A673 (cell line): Measurements from ENCODE around the gene LKAAEAR1. TPM values are rescaled to one million over a fixed set of nuclear protein-coding genes. Genes with fewer than 3 reads are reported as not detected.

Experiments used
- BruUV-seq: library from RNA; stranded (reverse); fragments of 400-500 nt; replicated peaks from 2 replicates; lab custom pipeline; 2021; lab: Mats Ljungman, UMichigan
- CTCF ChIA-PET: fragments of 300-600 bp; sonication (Branson Sonifier 250); formaldehyde crosslinking; loops from one replicate; lab custom pipeline; 2022; ENCODE audit warnings: antibody characterized with exemption; lab: Charles Lee
- POLR2A ChIA-PET: fragments of 300-600 bp; sonication (Branson Sonifier 250); formaldehyde crosslinking; loops from one replicate; lab custom pipeline; 2022; ENCODE audit warnings: antibody characterized with exemption; ENCODE audit not compliant: low non-redundant PET; lab: Charles Lee
- DNase-seq: peaks from one replicate; pipeline ENCODE4 v3.0.0-alpha.2; 2015; ENCODE audit warnings: low spot score
- H3K27ac ChIP-seq: fragments of 200-600 bp; sonication (generic); 2 replicates; pipeline ENCODE4 v1.5.1; 2016; ENCODE audit warnings: mixed run types, low read depth, mild to moderate bottlenecking, mixed read lengths, antibody characterized with exemption, low read length; ENCODE audit not compliant: poor library complexity, severe bottlenecking
- H3K27me3 ChIP-seq: fragments of 200-600 bp; sonication (generic); replicated peaks from 2 replicates; pipeline ENCODE4 v1.6.1; 2017; ENCODE audit warnings: mixed run types, low read depth, mild to moderate bottlenecking, mixed read lengths, antibody characterized with exemption, low read length; ENCODE audit not compliant: insufficient read depth, poor library complexity
- H3K36me3 ChIP-seq: fragments of 200-600 bp; sonication (generic); 2 replicates; pipeline ENCODE4 v1.6.1; 2016; ENCODE audit warnings: mixed run types, mild to moderate bottlenecking, mixed read lengths, antibody characterized with exemption, low read length; ENCODE audit not compliant: insufficient read depth, poor library complexity, severe bottlenecking
- H3K4me1 ChIP-seq: fragments of 200-600 bp; sonication (generic); 2 replicates; pipeline ENCODE4 v1.6.1; 2017; ENCODE audit warnings: mixed run types, mild to moderate bottlenecking, mixed read lengths, antibody characterized with exemption, low read length; ENCODE audit not compliant: insufficient read depth, poor library complexity, severe bottlenecking
- H3K4me3 ChIP-seq: fragments of 200-600 bp; sonication (generic); 2 replicates; pipeline ENCODE4 v1.5.1; 2016; ENCODE audit warnings: low read depth, mixed run types, mild to moderate bottlenecking, mixed read lengths, low read length; ENCODE audit not compliant: poor library complexity, severe bottlenecking
- H3K9me3 ChIP-seq: fragments of 200-600 bp; sonication (generic); 2 replicates; pipeline ENCODE4 v1.6.1; 2016; ENCODE audit warnings: mixed run types, low read depth, mild to moderate bottlenecking, mixed read lengths, antibody characterized with exemption, low read length; ENCODE audit not compliant: poor library complexity, severe bottlenecking
- CTCF ChIP-seq: fragments of 300-800, 200-600 bp; sonication (generic); conservative IDR thresholded peaks from 2 replicates; pipeline ENCODE4 v1.5.1; 2017; ENCODE audit warnings: low read depth, mild to moderate bottlenecking, antibody characterized with exemption, low read length, moderate library complexity, mixed read lengths
- EZH2 ChIP-seq: fragments of 200-600 bp; sonication (generic); IDR thresholded peaks from 2 replicates; pipeline ENCODE4 v1.6.1; 2017; ENCODE audit warnings: borderline replicate concordance, low read depth, mild to moderate bottlenecking, mixed read lengths, antibody characterized with exemption, low read length; ENCODE audit not compliant: poor library complexity, severe bottlenecking
- intact Hi-C: fragments of 100-400 bp; cut with micrococcal nuclease; formaldehyde crosslinking; loops from one replicate; pipeline ENCODE4 v1.10.0; 2022; ENCODE audit not compliant: unreplicated experiment
- total RNA-seq: library from RNA; stranded (reverse); gene quantifications from 2 replicates; pipeline ENCODE4 v1.2.3, GENCODE V29; 2021

LKAAEAR1 gene
- total RNA-seq, 1 experiment from 2014 or later = 0.62 TPM

DNA sequence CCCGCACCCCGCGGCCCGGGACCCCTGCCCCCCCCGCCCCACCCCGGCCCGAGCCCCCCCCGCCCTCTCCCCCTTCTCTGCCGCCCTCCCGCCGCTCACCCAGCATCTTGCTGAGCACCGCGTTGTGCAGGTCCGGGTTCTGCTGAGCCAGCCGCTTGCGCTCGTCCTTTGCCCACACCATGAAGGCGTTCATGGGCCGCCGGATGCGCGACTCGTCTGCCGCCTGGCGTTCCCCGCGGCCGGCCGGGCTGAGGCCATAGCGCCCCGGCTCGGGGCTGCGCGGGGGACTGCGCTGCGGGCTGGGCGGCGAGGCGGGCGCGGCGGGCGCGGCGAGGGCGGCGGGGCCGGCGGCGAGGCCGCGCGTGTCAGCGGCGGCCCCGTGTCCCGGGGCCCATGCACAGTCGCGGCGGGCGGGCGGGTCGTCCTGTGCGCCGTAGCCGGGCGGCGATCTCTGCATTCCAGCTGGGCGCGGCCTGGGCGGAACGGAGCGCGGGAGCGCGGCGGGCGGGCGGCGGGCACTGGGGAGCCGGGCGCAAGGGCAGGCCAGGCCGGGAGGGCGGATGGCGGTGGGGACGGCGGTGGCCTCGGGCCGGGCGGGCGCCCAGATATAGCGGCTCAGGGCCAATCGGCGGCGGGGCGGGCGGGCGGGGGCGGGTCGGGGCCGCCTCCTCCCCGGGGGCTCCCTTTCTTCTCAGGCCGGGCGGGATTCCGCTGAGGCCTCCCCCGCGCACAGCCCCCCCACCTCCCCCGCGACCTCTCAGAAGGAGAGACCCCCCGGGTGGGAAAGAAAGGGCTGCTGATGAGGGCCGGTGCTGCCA, 34.9 kb downstream of the LKAAEAR1 start, which contains the start of gene SOX18:
TSS of gene SOX18 (minus strand) at position 580 of the 818 bp plus-strand sequence. CDS start at position 457, 123 bp downstream.
- H3K36me3 ChIP-seq = no peaks in the 10 kb centered on the region
- H3K27me3 ChIP-seq = peaks cover 9% of the 10 kb centered on the region
- H3K27ac ChIP-seq = no peak within 1 kb of the TSS
- DNase-seq = peak; percentile 62
- ChIA-PET POLR2A (no interaction called here), CTCF (no interaction called here)
- H3K4me1 ChIP-seq = peaks cover 17% of the 10 kb centered on the region
- BruUV-seq = no TSS peak
- H3K9me3 ChIP-seq = no peaks in the 10 kb centered on the region
- intact Hi-C loops = no loop called here
- TF ChIP-seq CTCF (no peak), EZH2 (no peak)
- peak within 1 kb of the TSS; percentile 34 for H3K4me3 ChIP-seq

- Histone ChIP-seq H3K27me3 (peaks cover 9% of the 10 kb centered on the region), H3K4me3 (no peak overlapping the region), H3K36me3 (no peaks in the 10 kb centered on the region), H3K9me3 (no peaks in the 10 kb centered on the region), H3K4me1 (peaks cover 17% of the 10 kb centered on the region), H3K27ac (no peak overlapping the region)
- ChIA-PET POLR2A (no interaction called here), CTCF (no interaction called here)
- intact Hi-C loops = no loop called here
- TF ChIP-seq CTCF = no peak
- peak; percentile 46 for TF ChIP-seq EZH2
- DNase-seq = no peak
- BruUV-seq = no TSS peak
These were observed 35.7 kb downstream of the LKAAEAR1 start for GRCh38 chr20:64048402-64049044.

DNA sequence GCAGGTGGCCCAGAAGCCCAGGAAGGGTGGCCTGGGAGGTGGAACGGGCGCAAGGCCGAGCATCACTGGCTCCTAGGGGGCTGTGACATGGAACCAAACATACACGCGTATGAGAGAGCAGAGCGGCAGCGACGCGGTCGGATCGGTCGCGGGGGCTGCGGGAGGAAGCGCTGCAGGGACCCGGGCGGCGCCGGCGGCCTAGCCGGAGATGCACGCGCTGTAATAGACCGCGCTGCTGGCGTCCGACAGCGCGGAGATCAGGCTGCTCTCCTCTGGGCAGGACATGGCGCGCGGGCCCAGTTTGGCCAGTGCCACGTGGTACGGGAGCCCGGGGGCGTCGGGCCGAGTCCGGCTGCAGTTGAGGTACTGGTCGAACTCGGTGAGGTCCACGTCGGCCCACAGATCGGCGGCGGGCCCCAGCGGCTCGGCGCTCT, 36.2 kb downstream of the LKAAEAR1 start:
- H3K27me3 ChIP-seq = peaks cover 9% of the 10 kb centered on the region
- intact Hi-C loops = no loop called here
- DNase-seq = no peak
- no peak overlapping the region for H3K4me3 ChIP-seq
- peaks cover 17% of the 10 kb centered on the region for H3K4me1 ChIP-seq
- BruUV-seq = no TSS peak
- no peak overlapping the region for H3K27ac ChIP-seq
- H3K9me3 ChIP-seq = no peaks in the 10 kb centered on the region
- no peaks in the 10 kb centered on the region for H3K36me3 ChIP-seq
- no peak for TF ChIP-seq EZH2
- no peak for TF ChIP-seq CTCF
- CTCF ChIA-PET = no interaction called here
- POLR2A ChIA-PET = no interaction called here
